GM21360 (cell line): ENCODE data around the gene SH3RF1.

Experiments
- ATAC-seq: cut with Tn5 transposase; IDR thresholded peaks from one replicate; pipeline ENCODE4 v1.9.1; 2021; ENCODE audit warnings: mild to moderate bottlenecking, moderate library complexity; ENCODE audit not compliant: unreplicated experiment

SH3RF1 gene

GRCh38 chr4:169252339-169253112 lies 18.2 kb downstream of the SH3RF1 start:
- no peak for ATAC-seq

- no peak for ATAC-seq
Measured at GRCh38 chr4:169251291-169252235, 19.2 kb downstream of the SH3RF1 start.

- no peak for ATAC-seq
Measured at GRCh38 chr4:169250796-169251195, 20.0 kb downstream of the SH3RF1 start.

GRCh38 chr4:169249999-169250398 lies 20.8 kb downstream of the SH3RF1 start:
- no peak for ATAC-seq

- no peak for ATAC-seq
Measured at GRCh38 chr4:169249214-169249973, 21.4 kb downstream of the SH3RF1 start.

- no peak for ATAC-seq
Measured at GRCh38 chr4:169248645-169249044, 22.1 kb downstream of the SH3RF1 start.

- ATAC-seq: no peak
Measured at GRCh38 chr4:169246957-169247396, 23.8 kb downstream of the SH3RF1 start.

- no peak for ATAC-seq
Measured at GRCh38 chr4:169246279-169246678, 24.5 kb downstream of the SH3RF1 start.

GRCh38 chr4:169245061-169245460 lies 25.7 kb downstream of the SH3RF1 start:
- no peak for ATAC-seq

GRCh38 chr4:169243825-169244609 lies 26.7 kb downstream of the SH3RF1 start:
- no peak for ATAC-seq

GRCh38 chr4:169241464-169241863 lies 29.3 kb downstream of the SH3RF1 start:
- no peak for ATAC-seq

GRCh38 chr4:169239221-169239905 lies 31.4 kb downstream of the SH3RF1 start:
- ATAC-seq: no peak

- ATAC-seq: no peak
Measured at GRCh38 chr4:169238445-169238844, 32.3 kb downstream of the SH3RF1 start.

GRCh38 chr4:169236873-169237626 lies 33.7 kb downstream of the SH3RF1 start:
- no peak for ATAC-seq

- ATAC-seq: no peak
Measured at GRCh38 chr4:169236078-169236477, 34.7 kb downstream of the SH3RF1 start.

- ATAC-seq: no peak
Measured at GRCh38 chr4:169234137-169234855, 36.5 kb downstream of the SH3RF1 start.

- no peak for ATAC-seq
Measured at GRCh38 chr4:169233691-169234090, 37.1 kb downstream of the SH3RF1 start.

GRCh38 chr4:169231647-169232262 lies 39.0 kb downstream of the SH3RF1 start:
- ATAC-seq: no peak
